DMS114 treated with DMSO at 0.1 percent for 48 hours (cell line): ENCODE measurements around the gene ARHGAP26.

ENCODE experiments used
- DNase-seq: peaks from one replicate; lab custom pipeline; 2025; ENCODE audit not compliant: unreplicated experiment; lab: John Stamatoyannopoulos, UW

ARHGAP26 gene

DNA sequence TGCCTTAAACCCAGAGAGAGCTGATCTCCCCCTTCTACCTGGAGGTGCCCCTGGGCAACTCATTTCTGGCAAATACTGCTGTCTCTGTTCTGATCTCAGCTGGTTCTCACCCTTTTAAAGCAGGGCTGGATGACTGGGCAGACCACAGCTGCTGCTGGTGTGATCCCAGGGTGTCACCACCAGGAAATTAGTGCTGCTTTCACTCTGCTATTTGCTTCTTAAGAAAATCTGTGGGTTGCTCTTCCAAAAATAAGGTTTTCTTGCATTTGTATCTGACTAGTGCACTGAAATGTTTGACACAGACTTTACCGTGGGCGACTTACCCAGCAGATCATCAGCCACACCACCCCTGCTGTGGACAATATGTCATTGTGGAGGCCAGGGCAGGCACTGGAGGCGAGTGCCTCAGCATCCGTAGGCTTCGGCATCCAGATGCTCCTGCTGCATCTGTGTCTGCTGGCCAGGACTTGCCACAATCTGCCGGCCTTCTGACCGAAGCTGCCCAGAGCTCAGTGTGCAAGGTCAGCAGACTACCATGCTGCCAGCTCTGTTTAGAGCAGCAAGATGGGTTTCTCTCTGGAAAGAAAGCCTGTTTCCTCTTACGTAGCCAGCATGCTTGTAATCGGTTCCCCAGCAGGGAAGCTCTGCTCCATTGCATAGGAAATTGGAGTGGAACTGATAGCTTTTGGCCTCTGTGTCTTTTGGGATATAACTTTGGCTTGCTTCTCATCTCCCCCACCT, 13.6 kb downstream of the ARHGAP26 start:
- no peak for DNase-seq

- no peak for DNase-seq
These were observed 14.3 kb downstream of the ARHGAP26 start for GRCh38 chr5:142784401-142784955.

- no peak for DNase-seq
These were observed 15.0 kb downstream of the ARHGAP26 start for GRCh38 chr5:142785206-142785605.

DNA sequence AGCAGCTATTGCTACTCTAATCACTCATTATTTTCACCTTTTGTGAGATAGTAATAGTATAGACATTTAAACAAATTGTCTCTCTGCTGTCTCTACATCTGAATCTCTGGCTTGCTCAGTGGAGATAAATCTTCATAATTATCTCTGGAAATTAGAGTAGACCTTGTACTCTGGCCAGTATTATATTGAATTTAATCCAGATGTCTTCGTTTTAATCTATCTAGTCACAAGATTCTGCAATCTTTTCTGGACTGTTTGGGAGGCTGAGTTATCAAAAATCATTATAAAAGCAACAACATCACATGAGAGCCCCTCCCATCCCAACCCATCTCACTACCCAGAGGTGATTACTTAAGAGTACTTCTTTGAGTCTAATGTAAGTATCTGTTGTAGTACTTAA, 19.0 kb downstream of the ARHGAP26 start:
- no peak for DNase-seq

GRCh38 chr5:142792012-142792864, 22.1 kb downstream of the ARHGAP26 start:
- DNase-seq, result no peak

DNA sequence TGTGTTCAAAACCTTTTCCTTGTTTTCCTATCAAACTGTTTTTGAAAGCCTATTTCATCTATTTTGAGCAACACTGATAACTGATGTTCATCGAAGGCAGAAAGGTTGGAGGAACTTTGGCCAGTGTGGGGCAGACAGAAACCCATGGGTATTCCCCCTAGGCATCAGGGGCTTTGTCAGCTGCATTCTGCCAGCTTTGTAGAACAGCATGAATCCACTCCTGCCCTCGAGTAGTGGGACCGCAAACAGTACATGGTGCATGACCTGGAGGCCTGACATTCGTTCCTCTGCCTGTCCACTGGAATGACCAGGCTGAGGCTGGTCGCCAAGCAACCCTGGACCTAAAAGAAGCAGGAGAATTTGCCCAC, 22.7 kb downstream of the ARHGAP26 start:
- no peak for DNase-seq

DNA sequence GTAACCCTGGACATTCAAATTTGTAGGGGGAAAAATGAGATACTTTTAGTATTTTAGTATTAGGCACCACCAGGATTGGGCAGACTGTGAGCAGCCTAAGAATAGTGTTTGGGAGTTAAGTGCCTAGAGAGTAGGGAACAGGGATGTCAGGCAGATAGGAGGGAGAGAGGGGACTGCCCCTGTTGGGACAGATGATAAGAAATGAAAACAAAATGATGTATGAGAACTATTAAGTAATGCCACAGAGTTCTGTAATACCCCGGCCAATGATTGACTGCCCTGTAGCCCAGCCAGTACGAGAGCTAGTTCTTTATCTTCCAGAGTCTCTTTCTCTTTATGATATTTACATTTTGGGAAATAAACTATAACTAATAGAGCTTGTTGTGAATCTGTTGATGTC, 24.4 kb downstream of the ARHGAP26 start:
- DNase-seq, result no peak

DNA sequence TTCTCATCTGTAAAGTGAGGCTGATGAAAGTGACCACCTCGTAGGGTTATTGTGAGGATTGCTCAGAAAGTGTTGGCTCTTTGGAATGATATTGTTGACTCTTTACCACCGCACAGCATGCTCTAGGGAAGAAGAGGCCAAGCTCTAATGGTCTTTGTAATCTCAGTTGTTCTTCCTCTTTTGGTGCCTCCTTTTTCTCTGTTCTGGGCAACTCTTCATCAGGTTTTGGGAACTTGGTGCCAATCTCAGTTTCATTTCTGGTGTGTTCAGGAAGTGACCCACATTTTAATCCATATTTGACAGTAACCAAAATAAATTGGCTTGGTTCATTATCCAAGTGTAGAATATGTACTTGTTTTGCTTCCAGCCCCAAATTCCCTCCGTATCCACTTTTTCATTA, 25.1 kb downstream of the ARHGAP26 start:
- DNase-seq, result no peak

GRCh38 chr5:142796492-142797109, 26.4 kb downstream of the ARHGAP26 start:
- no peak for DNase-seq

- no peak for DNase-seq
These were observed 27.2 kb downstream of the ARHGAP26 start for GRCh38 chr5:142797420-142797819.

DNA sequence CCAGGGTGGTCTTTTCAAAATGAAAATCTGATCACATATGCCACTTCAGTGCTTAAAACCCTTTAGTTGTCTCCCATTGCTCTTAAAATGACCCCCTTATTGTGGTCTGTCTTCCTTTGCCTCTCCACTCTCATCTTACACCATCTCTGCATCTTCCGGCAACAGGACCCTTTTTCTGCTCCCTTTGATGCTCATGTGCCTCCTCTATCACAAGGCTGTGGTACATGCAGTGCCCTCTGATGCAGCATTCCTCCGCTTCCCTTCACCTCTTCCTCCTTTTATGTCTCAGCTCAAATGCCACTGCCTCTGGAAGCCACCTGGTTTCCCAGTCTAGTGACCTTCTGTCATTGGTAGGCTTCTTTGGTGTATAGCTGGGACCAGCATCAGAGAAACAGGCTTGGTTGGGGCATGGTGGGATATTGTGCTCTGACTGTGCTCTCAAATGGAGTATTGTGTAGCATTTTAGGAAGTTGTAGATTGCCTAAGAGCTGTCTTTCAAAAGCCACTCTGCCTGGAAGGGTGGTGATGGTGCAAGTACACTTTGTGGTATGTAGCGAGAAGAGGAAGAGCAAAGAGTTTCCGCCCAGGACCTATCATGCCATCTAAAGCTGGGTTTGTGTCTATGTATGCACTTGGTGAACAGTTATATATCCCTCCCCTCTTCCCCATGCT, 28.1 kb downstream of the ARHGAP26 start:
- no peak for DNase-seq

GRCh38 chr5:142800776-142801494, 30.8 kb downstream of the ARHGAP26 start:
- DNase-seq, result no peak

- no peak for DNase-seq
These were observed 31.3 kb downstream of the ARHGAP26 start for GRCh38 chr5:142801495-142801871.

GRCh38 chr5:142803428-142804125, 33.4 kb downstream of the ARHGAP26 start:
- DNase-seq, result no peak

GRCh38 chr5:142805339-142805738, 35.2 kb downstream of the ARHGAP26 start:
- DNase-seq, result no peak

GRCh38 chr5:142806841-142807267, 36.7 kb downstream of the ARHGAP26 start:
- no peak for DNase-seq

GRCh38 chr5:142807372-142807911, 37.3 kb downstream of the ARHGAP26 start:
- DNase-seq, result no peak

GRCh38 chr5:142808878-142809598, 38.9 kb downstream of the ARHGAP26 start:
- no peak for DNase-seq

DNA sequence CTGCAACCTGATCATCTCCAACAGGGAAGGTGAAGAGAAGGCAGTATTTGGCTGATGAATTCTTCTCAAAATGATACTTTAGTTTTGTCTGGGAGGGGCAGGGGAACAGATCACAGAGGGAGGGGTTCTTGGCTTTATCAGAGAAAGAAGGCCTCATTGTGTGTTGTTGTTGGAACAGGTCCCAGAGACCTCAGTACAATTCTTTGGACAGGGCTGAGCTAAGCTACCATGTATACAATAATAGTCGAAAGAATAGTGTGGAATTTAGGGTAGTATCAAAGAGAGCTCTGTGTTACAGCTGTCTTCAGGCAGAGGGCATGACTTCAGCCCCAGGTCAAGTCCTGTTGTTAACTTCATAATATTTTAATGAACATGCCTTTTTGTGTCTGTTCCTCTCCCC, 39.9 kb downstream of the ARHGAP26 start:
- DNase-seq, result no peak
